Measurements from ENCODE around the gene HEG1. TPM values are rescaled to one million over a fixed set of nuclear protein-coding genes. Genes with fewer than 3 reads are reported as not detected.
A peak's percentile ranks its signal among the peaks of the same experiment; 100 is the strongest.

The HEG1 gene
- total RNA-seq, 6 experiments from 2014 or later: 88.6 to 126 (median 105) TPM

DNA sequence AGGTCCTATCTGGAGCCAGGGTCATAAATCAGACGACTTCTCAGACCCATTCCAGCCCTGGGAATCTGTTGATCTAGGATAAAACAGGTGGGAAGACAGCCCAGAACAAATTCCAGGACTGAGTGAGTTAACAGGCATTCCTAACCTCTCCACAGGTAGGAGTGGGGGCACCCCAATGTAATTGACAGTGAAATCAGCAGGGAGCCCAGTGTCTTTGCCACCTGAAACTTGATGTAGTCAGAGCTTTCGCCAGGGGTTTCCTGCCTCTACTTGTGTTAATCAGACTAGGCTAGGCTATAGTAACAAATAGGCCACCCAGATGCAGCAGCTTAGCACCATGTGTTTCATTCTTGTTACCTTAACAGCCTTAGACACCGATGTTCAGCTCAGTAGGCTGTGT is 2.7 kb upstream of the HEG1 start:
- Mint-ChIP-seq H3K27me3 (ENCODE audit: insufficient read depth) (peaks cover 6% of the 10 kb centered on the region), H3K4me3 (no peak overlapping the region), H3K36me3 (ENCODE audit: low read depth) (peaks cover 14% of the 10 kb centered on the region; the same call in 1 of the 2 replicates), H3K9me3 (no peaks in the 10 kb centered on the region), H3K4me1 (ENCODE audit: low read depth) (peaks cover 77% of the 10 kb centered on the region), H3K27ac (no peak overlapping the region)
- DNase-seq: no peak
- TF ChIP-seq, protein P1, sequence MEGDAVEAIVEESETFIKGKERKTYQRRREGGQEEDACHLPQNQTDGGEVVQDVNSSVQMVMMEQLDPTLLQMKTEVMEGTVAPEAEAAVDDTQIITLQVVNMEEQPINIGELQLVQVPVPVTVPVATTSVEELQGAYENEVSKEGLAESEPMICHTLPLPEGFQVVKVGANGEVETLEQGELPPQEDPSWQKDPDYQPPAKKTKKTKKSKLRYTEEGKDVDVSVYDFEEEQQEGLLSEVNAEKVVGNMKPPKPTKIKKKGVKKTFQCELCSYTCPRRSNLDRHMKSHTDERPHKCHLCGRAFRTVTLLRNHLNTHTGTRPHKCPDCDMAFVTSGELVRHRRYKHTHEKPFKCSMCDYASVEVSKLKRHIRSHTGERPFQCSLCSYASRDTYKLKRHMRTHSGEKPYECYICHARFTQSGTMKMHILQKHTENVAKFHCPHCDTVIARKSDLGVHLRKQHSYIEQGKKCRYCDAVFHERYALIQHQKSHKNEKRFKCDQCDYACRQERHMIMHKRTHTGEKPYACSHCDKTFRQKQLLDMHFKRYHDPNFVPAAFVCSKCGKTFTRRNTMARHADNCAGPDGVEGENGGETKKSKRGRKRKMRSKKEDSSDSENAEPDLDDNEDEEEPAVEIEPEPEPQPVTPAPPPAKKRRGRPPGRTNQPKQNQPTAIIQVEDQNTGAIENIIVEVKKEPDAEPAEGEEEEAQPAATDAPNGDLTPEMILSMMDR (IDR thresholded peaks at IDR 0.05): no peak

DNA sequence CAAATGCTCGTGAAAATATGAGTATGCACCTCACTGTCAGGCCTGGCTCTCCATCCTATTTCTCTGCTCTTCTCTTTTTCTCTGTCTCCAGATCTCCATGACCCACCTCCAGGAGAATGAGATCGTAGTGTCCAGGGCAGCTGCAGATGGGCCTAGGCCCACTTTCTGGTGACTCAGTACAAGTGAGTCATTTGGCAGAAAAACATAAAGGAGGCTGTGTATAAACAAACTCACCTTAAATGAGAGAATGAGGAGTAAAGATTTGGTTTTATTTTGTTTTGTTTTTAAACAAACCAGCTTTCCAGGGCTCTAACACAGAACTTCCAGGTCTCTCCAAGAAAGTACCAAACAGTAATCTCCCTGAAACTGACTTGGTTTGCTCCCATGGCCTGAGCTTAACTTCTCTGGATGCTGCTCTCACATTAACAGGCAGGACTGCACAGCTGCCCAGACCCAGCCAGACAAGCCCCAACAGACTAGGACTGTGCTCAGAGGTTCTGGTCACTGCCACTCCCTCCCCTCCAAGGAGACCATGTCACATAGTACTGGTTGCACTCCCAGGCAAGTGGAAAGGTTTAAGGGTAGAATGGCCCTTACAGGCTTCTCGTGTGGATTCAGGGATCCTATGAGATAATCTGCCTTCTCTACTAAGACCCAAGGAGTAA is 1.5 kb upstream of the HEG1 start:
- peak; percentile 82 for DNase-seq
- TF ChIP-seq, protein P1 (IDR thresholded peaks at IDR 0.05): no peak
- Mint-ChIP-seq H3K4me3 (peak overlapping the region; percentile 81), H3K9me3 (no peaks in the 10 kb centered on the region), H3K27ac (peak overlapping the region; percentile 85), H3K4me1 (ENCODE audit: low read depth) (peaks cover 77% of the 10 kb centered on the region), H3K36me3 (ENCODE audit: low read depth) (peaks cover 16% of the 10 kb centered on the region; the same call in 1 of the 2 replicates), H3K27me3 (ENCODE audit: insufficient read depth) (peaks cover 6% of the 10 kb centered on the region)

DNA sequence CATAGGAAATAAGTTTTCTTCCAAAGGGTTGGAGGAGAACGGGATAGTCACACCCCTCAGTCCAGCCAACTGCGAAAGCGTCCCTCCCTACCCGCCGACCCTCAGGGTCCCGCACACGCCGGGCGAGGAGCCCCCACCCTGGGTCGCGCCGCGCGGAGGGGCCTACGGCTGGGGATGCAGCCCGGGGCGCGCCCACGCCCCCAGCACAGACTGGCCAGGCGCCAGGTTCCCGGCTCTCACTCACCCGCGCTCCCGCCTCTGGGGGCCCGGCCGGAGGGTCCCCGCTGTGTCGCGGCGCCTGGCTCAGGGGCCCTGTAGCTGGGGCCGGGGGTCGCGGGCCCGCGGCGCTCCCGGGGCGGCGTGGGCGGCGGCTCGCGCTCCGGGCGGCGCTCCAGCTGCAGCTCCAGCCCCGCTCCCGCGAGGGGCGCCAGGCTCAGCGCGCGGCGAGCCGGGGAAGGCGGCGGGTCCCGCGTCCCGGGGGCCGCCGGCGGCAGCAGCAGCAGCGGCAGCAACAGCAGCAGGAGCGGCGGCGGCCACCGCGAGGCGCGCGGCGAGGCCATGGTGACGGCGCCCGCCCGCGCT is 375 bp downstream of the HEG1 start:
- TF ChIP-seq, protein P1 (IDR thresholded peaks at IDR 0.05): no peak
- peaks cover 77% of the 10 kb centered on the region for H3K4me1 Mint-ChIP-seq (ENCODE audit: low read depth)
- H3K27ac Mint-ChIP-seq: peak overlapping the region; percentile 90
- no peaks in the 10 kb centered on the region for H3K9me3 Mint-ChIP-seq
- peaks cover 21% of the 10 kb centered on the region for H3K36me3 Mint-ChIP-seq (ENCODE audit: low read depth)
- peak overlapping the region; percentile 94 for H3K4me3 Mint-ChIP-seq
- no peak for DNase-seq
- H3K27me3 Mint-ChIP-seq (ENCODE audit: insufficient read depth): peaks cover 4% of the 10 kb centered on the region

DNA sequence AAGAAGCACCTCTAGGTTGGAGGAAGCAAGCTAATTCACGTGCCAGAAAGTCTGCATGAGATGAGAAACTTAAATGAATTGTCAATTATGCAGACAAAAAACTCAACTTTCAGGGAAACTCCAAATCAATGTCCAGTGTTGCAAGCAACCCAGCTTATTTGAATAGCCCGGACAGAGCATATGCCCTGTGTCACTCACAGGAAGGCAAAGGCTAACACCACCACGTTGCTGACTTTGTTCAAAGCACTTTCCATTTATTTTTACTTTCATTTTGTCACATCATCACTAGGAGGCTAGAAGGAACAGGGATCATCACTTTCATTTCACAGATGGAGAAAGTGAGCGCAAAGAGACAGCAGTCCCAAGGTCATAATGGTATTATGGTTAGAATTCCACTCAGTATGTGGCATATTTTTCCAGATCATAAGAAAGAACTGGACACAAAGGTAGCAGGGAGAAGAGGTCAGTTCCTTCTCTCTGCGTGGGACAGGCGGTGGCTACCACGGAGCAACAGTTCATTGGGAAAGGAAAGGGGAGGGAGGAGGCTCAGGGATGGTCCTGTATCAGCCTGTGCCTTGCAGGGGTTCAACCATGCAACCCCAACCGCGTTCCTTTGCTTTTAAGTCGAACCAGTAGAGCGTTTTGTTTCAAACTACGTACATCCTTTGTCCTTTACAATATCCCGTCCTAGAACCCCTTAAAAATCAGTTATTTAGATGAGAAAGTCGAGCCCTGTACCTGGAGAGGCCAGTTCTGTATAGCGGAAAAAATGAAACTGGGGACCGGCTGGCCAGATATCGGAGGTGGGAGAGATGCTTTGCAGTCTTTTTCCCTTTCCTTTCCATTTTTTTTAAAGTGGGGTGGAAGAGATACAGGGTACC is 1.1 kb downstream of the HEG1 start:
- Mint-ChIP-seq H3K4me3 (peak overlapping the region; percentile 94), H3K9me3 (no peaks in the 10 kb centered on the region), H3K27me3 (ENCODE audit: insufficient read depth) (peaks cover 4% of the 10 kb centered on the region), H3K36me3 (ENCODE audit: low read depth) (peaks cover 25% of the 10 kb centered on the region), H3K4me1 (ENCODE audit: low read depth) (peaks cover 75% of the 10 kb centered on the region), H3K27ac (peak overlapping the region; percentile 90)
- TF ChIP-seq, protein P1 (IDR thresholded peaks at IDR 0.05): peak; percentile 43
- peak; percentile 66 for DNase-seq

DNA sequence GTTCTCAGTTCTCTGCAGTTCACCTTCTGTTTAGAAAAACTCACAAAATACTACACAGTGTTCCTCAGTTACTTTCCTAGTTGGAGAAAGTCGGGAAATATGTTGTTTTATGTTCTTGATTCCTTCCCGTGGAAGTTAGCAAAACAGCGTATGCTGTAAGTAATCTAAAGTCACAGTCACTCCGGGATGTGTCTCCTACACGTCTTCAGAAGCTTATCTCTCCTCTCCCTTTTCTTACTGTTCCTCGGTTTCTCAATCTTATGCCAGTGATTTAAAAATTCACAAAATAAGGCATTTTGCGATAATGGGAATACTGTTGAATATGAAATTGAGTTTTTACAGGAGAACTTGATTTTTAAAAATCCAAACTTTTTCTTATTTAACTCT is 1.7 kb downstream of the HEG1 start:
- no peaks in the 10 kb centered on the region for H3K9me3 Mint-ChIP-seq
- H3K27me3 Mint-ChIP-seq (ENCODE audit: insufficient read depth): peaks cover 4% of the 10 kb centered on the region
- H3K4me3 Mint-ChIP-seq: peak overlapping the region; percentile 94
- H3K4me1 Mint-ChIP-seq (ENCODE audit: low read depth): peaks cover 75% of the 10 kb centered on the region
- H3K27ac Mint-ChIP-seq: peak overlapping the region; percentile 90
- TF ChIP-seq, protein P1 (IDR thresholded peaks at IDR 0.05): no peak
- peaks cover 31% of the 10 kb centered on the region for H3K36me3 Mint-ChIP-seq (ENCODE audit: low read depth)
- no peak for DNase-seq

Measured in HFFc6 (cell line).